HG03108 (cell line): ENCODE data around the gene CDX1.
"Not testable (repeated sequence)": the region's sequence is repeated elsewhere in the genome, so short reads cannot be mapped to it uniquely, and the experiment has no call there.

Experiments
- ATAC-seq: cut with Tn5 transposase; IDR thresholded peaks from one replicate; pipeline ENCODE4 v1.9.1; 2021; ENCODE audit warnings: moderate library complexity; ENCODE audit not compliant: unreplicated experiment

CDX1 gene

GRCh38 chr5:150224483-150225027, 58.0 kb downstream of the CDX1 start:
- no peak for ATAC-seq

DNA sequence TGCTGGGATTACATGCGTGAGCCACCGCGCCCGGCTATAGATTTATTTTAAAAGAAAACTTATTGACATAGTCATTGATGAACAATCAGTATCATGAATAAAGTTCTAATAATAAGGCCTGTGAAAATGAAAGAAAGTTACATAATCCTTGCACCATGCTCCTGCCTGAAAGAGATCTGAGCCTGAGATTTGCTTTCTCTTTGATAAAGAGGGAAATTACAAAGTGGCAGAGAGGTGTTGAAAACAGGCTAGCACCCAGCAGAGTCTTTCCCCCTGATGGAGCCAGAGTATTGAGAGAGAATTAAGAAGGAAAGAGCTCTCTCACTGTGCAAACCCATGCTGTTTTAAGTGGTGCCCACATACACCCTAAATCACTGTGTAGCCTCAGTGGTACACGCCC, 60.5 kb downstream of the CDX1 start:
- ATAC-seq, result no peak

DNA sequence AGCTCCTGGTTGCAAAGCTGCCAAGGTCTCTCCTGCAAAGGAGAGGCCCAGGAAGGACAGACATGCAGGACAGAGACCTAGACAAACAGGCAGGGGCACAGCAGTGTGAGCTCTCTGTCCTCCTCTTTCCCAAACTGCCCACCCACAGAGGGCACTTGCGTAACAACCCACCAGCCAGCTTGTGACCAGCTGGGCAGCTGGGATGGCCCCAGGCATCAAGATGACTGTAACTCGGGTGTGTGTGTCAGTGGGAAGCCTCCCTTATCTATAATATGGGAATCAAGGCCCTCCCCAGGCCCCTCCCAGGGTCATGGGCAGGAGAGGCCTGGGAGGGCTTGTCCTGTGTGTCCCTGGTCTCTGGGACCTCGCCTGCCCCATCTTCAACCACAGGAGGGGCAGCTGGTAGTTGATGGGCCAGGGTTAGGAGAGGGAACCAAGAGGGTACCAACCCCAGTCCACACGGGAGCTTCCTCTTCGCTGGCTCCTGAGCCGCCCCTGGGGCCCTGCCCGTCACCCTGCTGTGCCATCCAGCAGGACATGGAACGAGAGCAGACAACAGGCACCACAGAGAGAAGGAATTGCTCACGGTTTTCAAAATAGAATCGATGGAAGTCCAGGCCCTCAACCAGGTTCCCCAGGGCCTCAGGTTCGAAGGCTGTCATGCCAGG, 61.2 kb downstream of the CDX1 start:
- ATAC-seq, result no peak

GRCh38 chr5:150229571-150229970, 63.0 kb downstream of the CDX1 start:
- no peak for ATAC-seq

DNA sequence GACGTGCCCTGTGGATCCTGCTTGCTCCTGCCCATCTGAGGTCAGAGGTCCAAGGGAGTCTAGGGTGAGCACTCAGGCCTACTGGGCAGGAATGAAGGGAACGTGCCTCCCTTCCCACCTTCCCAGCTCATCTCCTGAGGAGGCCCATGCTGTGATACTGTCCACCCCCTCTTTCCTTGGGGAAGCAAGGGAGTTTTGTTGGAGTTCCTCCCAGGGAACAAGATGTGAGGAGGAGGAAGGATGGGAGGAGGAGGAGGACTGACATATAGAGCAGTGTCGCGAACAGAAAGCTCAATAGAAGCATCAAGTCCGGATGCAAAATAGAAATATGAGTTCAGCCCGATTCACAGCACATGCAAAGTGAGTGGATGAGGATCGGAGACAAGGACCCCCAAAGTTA, 64.3 kb downstream of the CDX1 start:
- ATAC-seq, result no peak

DNA sequence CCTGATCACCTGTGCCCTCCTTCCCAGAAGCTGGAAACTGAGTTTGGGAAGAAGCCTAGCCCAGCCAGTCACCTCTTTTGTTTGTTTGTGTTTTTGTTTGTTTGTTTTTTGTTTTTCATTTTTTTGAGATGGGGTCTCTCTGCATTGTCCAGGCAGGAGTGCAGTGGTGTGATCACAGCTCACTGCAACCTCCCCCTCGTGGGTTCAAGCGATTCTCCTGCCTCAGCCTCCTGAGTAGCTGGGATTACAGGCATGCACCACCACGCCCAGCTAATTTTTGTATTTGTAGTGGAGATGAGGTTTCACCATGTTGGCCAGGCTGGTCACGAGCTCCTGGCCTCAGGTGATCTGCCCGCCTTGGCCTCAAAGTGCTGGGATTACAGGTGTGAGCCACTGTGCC, 67.1 kb downstream of the CDX1 start:
- not testable (repeated sequence) for ATAC-seq
